Ectodermal cell (in vitro differentiated cells): ENCODE measurements around the gene RPGRIP1L.
"Not testable (repeated sequence)": the region's sequence is repeated elsewhere in the genome, so short reads cannot be mapped to it uniquely, and the experiment has no call there.

Source experiments
- H3K27ac ChIP-seq: 2 replicates; pipeline ENCODE4 v1.7.0; 2013; ENCODE audit warnings: mild to moderate bottlenecking, low read depth, low read length; ENCODE audit not compliant: insufficient read depth, poor library complexity, severe bottlenecking
- H3K27me3 ChIP-seq: 2 replicates; pipeline ENCODE4 v1.7.0; 2013; ENCODE audit warnings: mild to moderate bottlenecking, low read length; ENCODE audit not compliant: insufficient read depth, control insufficient read depth, poor library complexity, severe bottlenecking
- H3K36me3 ChIP-seq: one replicate; pipeline ENCODE4 v1.7.0; 2013; ENCODE audit warnings: low read length; ENCODE audit not compliant: control insufficient read depth, insufficient read depth
- H3K4me1 ChIP-seq: one replicate; pipeline ENCODE4 v1.7.0; 2013; ENCODE audit warnings: low read length; ENCODE audit not compliant: control insufficient read depth, insufficient read depth
- H3K4me3 ChIP-seq: 2 replicates; pipeline ENCODE4 v1.7.0; 2013; ENCODE audit warnings: low read depth, low read length, control low read depth; ENCODE audit not compliant: insufficient read depth
- H3K9me3 ChIP-seq: 2 replicates; pipeline ENCODE4 v1.7.0; 2013; ENCODE audit warnings: mild to moderate bottlenecking, low read length, moderate library complexity; ENCODE audit not compliant: control insufficient read depth
- WGBS, 2 experiments: methylation state at CpG; one replicate each; pipeline ENCODE4 v1.1.7; 2013; ENCODE audit warnings: missing lambda C conversion rate in 2 of 2; 5-methylcytosine and 5-hydroxymethylcytosine counted together

Gene RPGRIP1L

GRCh38 chr16:53713403-53714204 is 9.9 kb upstream of the RPGRIP1L start:
- H3K27me3 ChIP-seq: no peaks in the 10 kb centered on the region
- no peak overlapping the region for H3K27ac ChIP-seq
- no peaks in the 10 kb centered on the region for H3K9me3 ChIP-seq
- H3K4me1 ChIP-seq: no peaks in the 10 kb centered on the region
- 78 to 91% methylated on average over 2 to 3 of the region's 3 CpGs for WGBS, 2 experiments
- H3K4me3 ChIP-seq: no peak overlapping the region
- H3K36me3 ChIP-seq: no peaks in the 10 kb centered on the region

GRCh38 chr16:53712065-53712464 is 8.4 kb upstream of the RPGRIP1L start:
- 100% methylated on average over 1 of the region's 2 CpGs; no CpG with 5 or more reads in 1 of the 2 experiments for WGBS, 2 experiments

GRCh38 chr16:53711390-53711789 is 7.7 kb upstream of the RPGRIP1L start:
- no peak overlapping the region for H3K27ac ChIP-seq
- no peaks in the 10 kb centered on the region for H3K27me3 ChIP-seq
- H3K4me1 ChIP-seq: no peaks in the 10 kb centered on the region
- H3K4me3 ChIP-seq: no peak overlapping the region
- H3K36me3 ChIP-seq: no peaks in the 10 kb centered on the region
- 91 to 100% methylated on average over 3 of the region's 3 CpGs for WGBS, 2 experiments
- no peaks in the 10 kb centered on the region for H3K9me3 ChIP-seq

More at GRCh38 chr16:53712065-53712464, 8.4 kb upstream of the RPGRIP1L start:
- Histone ChIP-seq H3K9me3 (no peaks in the 10 kb centered on the region), H3K27me3 (no peaks in the 10 kb centered on the region), H3K4me3 (no peak overlapping the region), H3K27ac (no peak overlapping the region), H3K4me1 (no peaks in the 10 kb centered on the region), H3K36me3 (no peaks in the 10 kb centered on the region)

- Histone ChIP-seq H3K9me3 (no peaks in the 10 kb centered on the region), H3K4me1 (no peaks in the 10 kb centered on the region), H3K27ac (no peak overlapping the region), H3K4me3 (no peak overlapping the region), H3K36me3 (no peaks in the 10 kb centered on the region), H3K27me3 (no peaks in the 10 kb centered on the region)
- WGBS, 2 experiments: 97 to 98% methylated on average over 2 of the region's 2 CpGs
Measured at GRCh38 chr16:53708490-53708889, 4.8 kb upstream of the RPGRIP1L start.

- WGBS, 2 experiments: 95 to 97% methylated on average over 2 to 3 of the region's 3 CpGs
- Histone ChIP-seq H3K4me3 (no peak overlapping the region), H3K4me1 (peaks cover 5% of the 10 kb centered on the region), H3K27me3 (no peaks in the 10 kb centered on the region), H3K9me3 (no peaks in the 10 kb centered on the region), H3K36me3 (no peaks in the 10 kb centered on the region), H3K27ac (no peak overlapping the region)
Measured at GRCh38 chr16:53707671-53708070, 4.0 kb upstream of the RPGRIP1L start.

- peaks cover 6% of the 10 kb centered on the region for H3K4me1 ChIP-seq
- H3K36me3 ChIP-seq: no peaks in the 10 kb centered on the region
- no peaks in the 10 kb centered on the region for H3K27me3 ChIP-seq
- WGBS, 2 experiments: 50 to 57% methylated on average over 6 of the region's 6 CpGs
- peak overlapping the region; percentile 91 for H3K4me3 ChIP-seq
- H3K27ac ChIP-seq: no peak overlapping the region
- H3K9me3 ChIP-seq: peaks cover 2% of the 10 kb centered on the region
Measured at GRCh38 chr16:53704445-53704813, 770 bp upstream of the RPGRIP1L start.

DNA sequence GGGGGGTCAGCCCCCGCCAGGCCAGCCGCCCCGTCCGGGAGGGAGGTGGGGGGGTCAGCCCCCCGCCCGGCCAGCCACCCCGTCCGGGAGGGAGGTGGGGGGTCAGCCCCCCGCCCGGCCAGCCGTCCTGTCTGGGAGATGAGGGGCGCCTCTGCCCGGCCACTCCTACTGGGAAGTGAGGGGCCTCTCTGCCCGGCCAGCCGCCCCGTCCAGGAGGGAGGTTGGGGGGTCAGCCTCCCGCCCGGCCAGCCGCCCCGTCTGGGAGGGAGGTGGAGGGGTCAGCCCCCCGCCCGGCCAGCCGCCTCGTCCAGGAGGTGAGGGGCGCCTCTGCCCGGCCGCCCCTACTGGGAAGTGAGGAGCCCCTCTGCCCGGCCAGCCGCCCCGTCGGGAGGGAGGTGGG is 5.4 kb downstream of the RPGRIP1L start:
- not testable (repeated sequence) for H3K4me3 ChIP-seq, H3K27me3 ChIP-seq, H3K36me3 ChIP-seq, H3K4me1 ChIP-seq, H3K9me3 ChIP-seq, H3K27ac ChIP-seq
- 96 to 98% methylated on average over 26 to 30 of the region's 31 CpGs for WGBS, 2 experiments

GRCh38 chr16:53695070-53695469 is 8.6 kb downstream of the RPGRIP1L start:
- Histone ChIP-seq H3K27ac (no peak overlapping the region), H3K27me3 (no peaks in the 10 kb centered on the region), H3K4me1 (no peaks in the 10 kb centered on the region), H3K4me3 (no peak overlapping the region), H3K36me3 (peaks cover 9% of the 10 kb centered on the region), H3K9me3 (peaks cover 2% of the 10 kb centered on the region)
- WGBS, 2 experiments: 100% methylated on average over 1 of the region's 1 CpG

DNA sequence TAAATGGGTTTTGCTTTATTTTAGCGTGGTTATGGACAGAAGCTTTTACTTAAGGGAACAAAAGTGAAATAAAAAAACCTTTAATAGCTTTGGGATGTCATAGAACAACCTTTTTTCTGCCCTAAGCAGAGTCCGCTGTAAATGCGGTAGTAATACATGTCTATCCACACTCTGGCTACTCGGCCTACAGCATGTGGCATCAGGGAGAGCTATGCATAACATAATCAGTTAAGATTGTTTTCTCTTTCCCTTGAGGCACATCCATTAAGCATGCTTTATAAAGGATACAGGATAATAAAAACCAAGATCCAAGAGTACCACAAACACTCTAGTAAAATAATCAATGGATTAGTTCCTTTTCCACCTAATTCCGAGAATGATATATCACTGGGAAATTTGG is 10.3 kb downstream of the RPGRIP1L start:
- H3K27me3 ChIP-seq: no peaks in the 10 kb centered on the region
- H3K9me3 ChIP-seq: no peaks in the 10 kb centered on the region
- H3K4me1 ChIP-seq: no peaks in the 10 kb centered on the region
- no peak overlapping the region for H3K27ac ChIP-seq
- peaks cover 9% of the 10 kb centered on the region for H3K36me3 ChIP-seq
- H3K4me3 ChIP-seq: no peak overlapping the region
- 85 to 96% methylated on average over 5 of the region's 5 CpGs for WGBS, 2 experiments

DNA sequence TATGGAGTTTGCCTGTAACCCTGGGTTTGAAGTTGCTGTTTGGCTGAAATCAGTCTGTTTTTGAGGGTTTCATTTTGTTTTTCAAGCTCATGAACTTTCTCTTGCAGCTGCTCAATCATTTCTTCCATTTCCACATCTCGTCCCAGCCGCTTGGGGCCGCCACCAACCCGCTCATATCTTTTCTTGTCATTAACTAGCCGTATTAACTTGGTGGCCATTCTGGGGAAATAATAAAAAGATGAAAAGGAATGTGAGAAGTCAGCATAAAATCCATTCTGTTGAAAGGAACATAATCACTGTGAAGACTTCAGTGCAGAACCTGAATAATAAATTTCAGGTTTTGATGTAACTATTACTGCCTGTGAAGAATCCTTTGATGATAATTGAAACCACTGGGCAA is 11.5 kb downstream of the RPGRIP1L start:
- Histone ChIP-seq H3K36me3 (peaks cover 9% of the 10 kb centered on the region), H3K27ac (no peak overlapping the region), H3K4me1 (no peaks in the 10 kb centered on the region), H3K27me3 (no peaks in the 10 kb centered on the region), H3K9me3 (no peaks in the 10 kb centered on the region), H3K4me3 (no peak overlapping the region)
- WGBS, 2 experiments: 77 to 85% methylated on average over 5 of the region's 5 CpGs
